GM10248 (cell line): ENCODE measurements around the gene EFCAB6.

Experiments used
- CTCF ChIA-PET: fragments of 300-600 bp; sonication (Branson Sonifier 250); formaldehyde crosslinking; extraction: SDS; loops from one replicate; lab custom pipeline; 2021; ENCODE audit warnings: antibody characterized with exemption; lab: Yijun Ruan, JAX
- POLR2A ChIA-PET: fragments of 350-650 bp; sonication (Branson Sonifier 250); formaldehyde crosslinking; extraction: SDS; loops from one replicate; lab custom pipeline; 2020; ENCODE audit warnings: antibody characterized with exemption; lab: Yijun Ruan, JAX
- DNase-seq: peaks from one replicate; pipeline ENCODE4 v3.0.0; 2012; ENCODE audit errors: extremely low spot score
- TF ChIP-seq, protein P1 (sequence below): IDR thresholded peaks from 2 replicates; pipeline ENCODE4 v1.5.1; 2012; ENCODE audit warnings: mild to moderate bottlenecking, low read depth; ENCODE audit errors: extremely low read depth, missing control alignments, control extremely low read depth

Gene EFCAB6

DNA sequence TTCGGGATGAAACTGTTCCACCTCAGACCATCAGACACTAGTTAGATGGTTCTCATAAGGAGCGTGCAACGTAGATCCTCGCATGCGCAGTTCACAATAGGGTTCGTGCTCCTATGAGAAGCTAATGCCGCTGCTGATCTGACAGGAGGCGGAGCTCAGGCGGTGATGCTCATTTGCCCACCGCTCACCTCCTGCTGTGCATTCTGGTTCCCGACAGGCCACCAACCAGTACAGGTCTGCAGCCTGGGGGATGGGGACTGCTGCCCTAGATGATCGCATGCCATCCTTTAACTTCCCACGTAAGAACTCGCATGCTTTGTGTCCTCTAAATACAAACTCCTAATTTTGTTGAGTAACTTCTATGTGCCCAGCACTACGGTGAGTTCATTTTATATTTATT is 62.6 kb downstream of the EFCAB6 start:
- ChIA-PET POLR2A (no interaction called here), CTCF (no interaction called here)
- TF ChIP-seq, protein P1, sequence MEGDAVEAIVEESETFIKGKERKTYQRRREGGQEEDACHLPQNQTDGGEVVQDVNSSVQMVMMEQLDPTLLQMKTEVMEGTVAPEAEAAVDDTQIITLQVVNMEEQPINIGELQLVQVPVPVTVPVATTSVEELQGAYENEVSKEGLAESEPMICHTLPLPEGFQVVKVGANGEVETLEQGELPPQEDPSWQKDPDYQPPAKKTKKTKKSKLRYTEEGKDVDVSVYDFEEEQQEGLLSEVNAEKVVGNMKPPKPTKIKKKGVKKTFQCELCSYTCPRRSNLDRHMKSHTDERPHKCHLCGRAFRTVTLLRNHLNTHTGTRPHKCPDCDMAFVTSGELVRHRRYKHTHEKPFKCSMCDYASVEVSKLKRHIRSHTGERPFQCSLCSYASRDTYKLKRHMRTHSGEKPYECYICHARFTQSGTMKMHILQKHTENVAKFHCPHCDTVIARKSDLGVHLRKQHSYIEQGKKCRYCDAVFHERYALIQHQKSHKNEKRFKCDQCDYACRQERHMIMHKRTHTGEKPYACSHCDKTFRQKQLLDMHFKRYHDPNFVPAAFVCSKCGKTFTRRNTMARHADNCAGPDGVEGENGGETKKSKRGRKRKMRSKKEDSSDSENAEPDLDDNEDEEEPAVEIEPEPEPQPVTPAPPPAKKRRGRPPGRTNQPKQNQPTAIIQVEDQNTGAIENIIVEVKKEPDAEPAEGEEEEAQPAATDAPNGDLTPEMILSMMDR, result no peak
- no peak for DNase-seq

GRCh38 chr22:43747877-43748276 is 64.2 kb downstream of the EFCAB6 start:
- no peak for DNase-seq
- ChIA-PET CTCF (interaction anchor here (1.3 kb wide), 1 partner anchor 137 kb away, joined by 3 read pairs; no protein-coding TSS in a partner anchor), POLR2A (no interaction called here)
- TF ChIP-seq, protein P1, result no peak

GRCh38 chr22:43747058-43747457 is 65.0 kb downstream of the EFCAB6 start:
- TF ChIP-seq, protein P1, result no peak
- no peak for DNase-seq
- ChIA-PET CTCF (interaction anchor here (1.3 kb wide), 1 partner anchor 138 kb away, joined by 3 read pairs; no protein-coding TSS in a partner anchor), POLR2A (no interaction called here)

DNA sequence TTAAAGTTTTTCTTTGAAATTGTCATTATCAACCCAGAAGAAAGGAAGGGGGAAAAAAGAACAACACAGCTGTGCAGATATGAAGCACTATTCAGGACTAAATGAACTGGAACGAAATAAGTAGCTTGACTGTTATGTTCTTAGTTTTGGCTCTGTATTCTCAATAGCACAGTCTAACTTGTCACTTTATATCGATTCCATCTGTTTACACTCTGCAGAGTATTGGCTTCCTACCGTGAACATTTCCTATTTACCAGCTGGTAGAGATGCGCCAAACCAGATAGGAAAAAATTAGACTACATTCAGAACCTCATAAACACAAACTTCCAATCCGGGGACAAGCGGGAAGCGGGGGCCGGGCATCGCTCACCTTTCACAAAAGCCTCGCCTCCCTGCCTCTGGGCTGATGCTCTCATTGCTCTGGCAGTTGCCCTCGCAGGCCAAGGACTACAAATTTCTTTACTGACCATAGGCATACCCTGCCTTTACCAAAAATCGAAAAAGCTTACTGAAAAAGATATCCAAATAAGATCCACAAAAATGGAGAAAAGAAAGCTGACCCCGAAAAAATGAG is 66.2 kb downstream of the EFCAB6 start:
- DNase-seq, result no peak
- CTCF ChIA-PET, result interaction anchor here (0.9 kb wide), 1 partner anchor 10 kb away, joined by 3 read pairs; no protein-coding TSS in a partner anchor
- POLR2A ChIA-PET, result no interaction called here
- TF ChIP-seq, protein P1, result no peak

- ChIA-PET POLR2A (no interaction called here), CTCF (no interaction called here)
- DNase-seq, result no peak
- TF ChIP-seq, protein P1, result no peak
Observed at GRCh38 chr22:43745411-43745770, 66.7 kb downstream of the EFCAB6 start.

- POLR2A ChIA-PET, result no interaction called here
- TF ChIP-seq, protein P1, result no peak
- CTCF ChIA-PET, result interaction anchor here (1.0 kb wide), 1 partner anchor 11 kb away, joined by 3 read pairs; no protein-coding TSS in a partner anchor
Observed at GRCh38 chr22:43744700-43745410, 67.2 kb downstream of the EFCAB6 start.

More at GRCh38 chr22:43744700-43745410, 67.2 kb downstream of the EFCAB6 start:
- no peak for DNase-seq
